GM23338 (cell line): ENCODE results near the gene RASL12.

Source experiments
- CREB1 ChIP-seq: fragments of 250-450 bp; sonication (Bioruptor Pico); IDR thresholded peaks from 2 replicates; pipeline ENCODE4 v1.5.0; 2020; ENCODE audit warnings: low read depth, mild to moderate bottlenecking, moderate library complexity
- CTCF ChIP-seq, 2 experiments: fragments of 200-600 bp in 1 of 2; sonication (generic) in 1 of 2; conservative IDR thresholded peaks; 2 replicates each; pipeline versions ENCODE4 v1.5.1 to v1.6.1; 2016 to 2017; ENCODE audit warnings: antibody characterized with exemption in 2 of 2, low read depth in 2 of 2, mild to moderate bottlenecking in 2 of 2, moderate library complexity in 1 of 2
- EZH2 ChIP-seq: fragments of 200-600 bp; sonication (generic); IDR thresholded peaks from one replicate; pipeline ENCODE4 v1.8.0; 2017; ENCODE audit warnings: antibody characterized with exemption, mild to moderate bottlenecking, low read depth; ENCODE audit not compliant: unreplicated experiment
- EZH2phosphoT487 ChIP-seq: fragments of 200-600 bp; sonication (generic); IDR thresholded peaks from one replicate; pipeline ENCODE4 v1.8.1; 2018; ENCODE audit warnings: antibody characterized with exemption; ENCODE audit not compliant: unreplicated experiment
- JUNB ChIP-seq: IDR thresholded peaks from one replicate; pipeline ENCODE4 v1.6.1; 2016; ENCODE audit warnings: antibody characterized with exemption; ENCODE audit not compliant: unreplicated experiment
- POLR2AphosphoS5 ChIP-seq: IDR thresholded peaks from 2 replicates; pipeline ENCODE4 v1.6.1; 2016; ENCODE audit warnings: antibody characterized with exemption, low read depth
- REST ChIP-seq: IDR thresholded peaks from one replicate; pipeline ENCODE4 v1.6.1; 2018; ENCODE audit warnings: antibody characterized with exemption; ENCODE audit not compliant: unreplicated experiment

GRCh38 chr15:65051266-65051665 is 16.5 kb downstream of the RASL12 start:
- no peak for TF ChIP-seq CTCF (conservative IDR thresholded peaks at IDR 0.05; ENCODE audit: low read depth in 2 of 2)
- no peak for TF ChIP-seq REST
- TF ChIP-seq JUNB = no peak
- TF ChIP-seq EZH2phosphoT487 = no peak
- TF ChIP-seq POLR2AphosphoS5 = no peak
- TF ChIP-seq EZH2 = no peak
- no peak for TF ChIP-seq CREB1 (CRISPR knock-in tag)
